ENCODE measurements around the gene CNTNAP2. TPM values are rescaled to one million over a fixed set of nuclear protein-coding genes. Genes with fewer than 3 reads are reported as not detected.

The CNTNAP2 gene
- total RNA-seq, 1 experiment from 2014 or later: 64.5 TPM

DNA sequence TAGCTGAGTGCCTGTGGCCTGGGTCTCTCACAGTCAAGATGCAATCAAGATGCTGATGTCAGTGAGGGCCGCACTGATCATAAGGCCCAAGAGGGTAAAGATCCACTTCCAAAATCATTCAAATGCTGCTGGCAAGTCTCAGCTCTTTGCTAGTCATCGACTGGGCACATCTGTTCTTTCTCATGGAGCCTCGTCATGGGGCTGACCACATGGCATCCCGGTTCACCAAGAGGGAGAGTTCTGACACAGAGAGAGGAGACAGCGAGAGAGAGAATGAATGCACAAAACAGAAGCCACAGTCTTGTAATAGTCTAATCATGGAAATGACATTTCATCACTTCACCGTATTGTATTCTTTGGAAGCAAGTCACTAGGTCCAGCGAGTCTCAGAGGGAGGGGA, 1406.5 kb downstream of the CNTNAP2 start:
- Mint-ChIP-seq H3K27ac (no peak overlapping the region), H3K9me3 (no peaks in the 10 kb centered on the region), H3K27me3 (ENCODE audit: low read depth) (no peaks in the 10 kb centered on the region), H3K4me1 (peaks cover 3% of the 10 kb centered on the region in 2 experiments; a peak in 2 of 4 replicates), H3K4me3 (no peak overlapping the region), H3K36me3 (ENCODE audit: insufficient read depth in 1 of 3, low read depth in 3 of 3) (no peaks in the 10 kb centered on the region)
- Histone ChIP-seq H3K79me2 (ENCODE audit: insufficient read depth, low read length) (no peaks in the 10 kb centered on the region), H3K23ac (ENCODE audit: insufficient read length, low read depth, low read length) (no peak overlapping the region), H2AK5ac (ENCODE audit: insufficient read length, low read length) (no peak overlapping the region), H2AFZ (ENCODE audit: low read length) (no peak overlapping the region), H2BK12ac (ENCODE audit: insufficient read length, low read depth, low read length) (no peak overlapping the region), H3K9me3 (ENCODE audit: control insufficient read depth, low read depth, low read length) (no peaks in the 10 kb centered on the region), H3K56ac (ENCODE audit: insufficient read length, low read depth, low read length) (no peak overlapping the region), H3K23me2 (ENCODE audit: insufficient read length, low read depth, low read length, poor library complexity, severe bottlenecking) (no peaks in the 10 kb centered on the region), H3K79me1 (ENCODE audit: insufficient read depth, low read depth, low read length, poor library complexity, severe bottlenecking) (no peaks in the 10 kb centered on the region), H2BK5ac (ENCODE audit: insufficient read length, low read length) (no peak overlapping the region), H4K20me1 (ENCODE audit: control insufficient read depth, insufficient read depth, insufficient read length) (no peaks in the 10 kb centered on the region), H4K91ac (ENCODE audit: insufficient read length, low read depth, low read length) (no peak overlapping the region), H4K8ac (replicated peaks; ENCODE audit: insufficient read length, low read depth, low read length) (no peak overlapping the region), H3K27me3 (ENCODE audit: insufficient read depth, low read length) (no peaks in the 10 kb centered on the region), H4K5ac (ENCODE audit: insufficient read length, low read depth, low read length) (no peak overlapping the region), H2BK20ac (ENCODE audit: low read depth, low read length, poor library complexity, severe bottlenecking) (no peak overlapping the region), H2BK120ac (ENCODE audit: low read depth, low read length, poor library complexity, severe bottlenecking) (no peak overlapping the region), H3K27ac (ENCODE audit: insufficient read length, low read depth, low read length) (no peak overlapping the region), H3K14ac (ENCODE audit: insufficient read depth, low read length) (no peak overlapping the region), H2BK15ac (ENCODE audit: low read depth, low read length) (no peak overlapping the region), H3K18ac (ENCODE audit: insufficient read length, low read depth, low read length) (no peak overlapping the region), H3K9ac (ENCODE audit: extremely low read depth, insufficient read length, low read length) (no peak overlapping the region), H3K4me2 (ENCODE audit: insufficient read depth, insufficient read length, low read length) (no peak overlapping the region), H3T11ph (ENCODE audit: low read length) (no peak overlapping the region), H3K4ac (ENCODE audit: low read depth, low read length) (no peak overlapping the region), H3K4me1 (ENCODE audit: insufficient read depth, low read length) (no peaks in the 10 kb centered on the region)
- no peak for DNase-seq
- WGBS (ENCODE audit: extremely low coverage, insufficient read length, low lambda C conversion rate): no CpG with 5 or more reads among the region's 7 CpGs
- no peak for TF ChIP-seq CTCF (conservative IDR thresholded peaks at IDR 0.05)
